GM23248 (cell line): ENCODE measurements around the gene ABCB11.

Experiments used
- EZH2 ChIP-seq: fragments of 200-600 bp; sonication (generic); IDR thresholded peaks from 2 replicates; pipeline ENCODE4 v1.6.1; 2018; ENCODE audit warnings: antibody characterized with exemption, mild to moderate bottlenecking; ENCODE audit not compliant: insufficient read depth, poor library complexity, severe bottlenecking
- EZH2phosphoT487 ChIP-seq: fragments of 200-600 bp; sonication (generic); IDR thresholded peaks from 2 replicates; pipeline ENCODE4 v1.6.1; 2018; ENCODE audit warnings: antibody characterized with exemption, moderate library complexity, mild to moderate bottlenecking, low read depth; ENCODE audit not compliant: insufficient read depth

GRCh38 chr2:169073963-169074751 is 43.0 kb upstream of the ABCB11 start:
- TF ChIP-seq EZH2 (no peak), EZH2phosphoT487 (no peak)
